Retinal pigment epithelial cell (primary cell): ENCODE data around the gene CCDC28A.

Source experiments
- DNase-seq: peaks from one replicate; pipeline ENCODE4 v3.0.0-alpha.2; 2010; ENCODE audit warnings: low read depth
- H3K4me3 ChIP-seq: 2 replicates; pipeline ENCODE4 v1.5.1; 2011; ENCODE audit warnings: mild to moderate bottlenecking, low read length, control low read depth, moderate library complexity
- CTCF ChIP-seq: conservative IDR thresholded peaks from 2 replicates; pipeline ENCODE4 v1.5.1; 2011; ENCODE audit warnings: low read depth, low read length, control low read depth, inconsistent platforms

CCDC28A gene

DNA sequence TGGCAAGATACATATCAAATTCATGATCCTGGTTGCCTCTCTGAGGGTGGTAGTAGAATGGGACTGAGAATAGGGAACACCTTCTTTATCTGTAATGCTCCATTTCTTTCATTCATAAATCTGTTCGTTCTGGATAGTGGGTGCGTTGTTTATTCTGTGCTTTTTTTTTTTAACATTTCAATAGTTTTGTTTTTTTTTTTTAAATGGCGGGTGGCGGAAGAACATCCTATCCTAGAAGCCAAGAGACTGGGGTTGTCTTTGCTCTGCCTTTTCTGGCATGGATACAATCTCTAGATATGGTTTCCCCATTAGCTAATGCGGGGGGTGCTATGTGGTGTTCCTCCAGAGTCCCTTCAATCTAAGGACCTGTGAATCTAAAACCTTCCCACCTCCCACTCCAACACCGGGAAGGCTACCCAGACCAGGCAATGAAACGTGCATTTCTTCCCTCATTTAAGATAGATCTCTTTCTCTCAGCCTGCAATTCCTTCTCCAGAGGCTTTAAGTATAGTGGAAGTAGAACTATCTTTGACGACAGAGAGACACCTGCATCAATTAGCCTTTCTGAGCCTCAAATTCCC is 883 bp upstream of the CCDC28A start:
- TF ChIP-seq CTCF, result no peak
- H3K4me3 ChIP-seq, result peak overlapping the region; percentile 99
- DNase-seq, result no peak

DNA sequence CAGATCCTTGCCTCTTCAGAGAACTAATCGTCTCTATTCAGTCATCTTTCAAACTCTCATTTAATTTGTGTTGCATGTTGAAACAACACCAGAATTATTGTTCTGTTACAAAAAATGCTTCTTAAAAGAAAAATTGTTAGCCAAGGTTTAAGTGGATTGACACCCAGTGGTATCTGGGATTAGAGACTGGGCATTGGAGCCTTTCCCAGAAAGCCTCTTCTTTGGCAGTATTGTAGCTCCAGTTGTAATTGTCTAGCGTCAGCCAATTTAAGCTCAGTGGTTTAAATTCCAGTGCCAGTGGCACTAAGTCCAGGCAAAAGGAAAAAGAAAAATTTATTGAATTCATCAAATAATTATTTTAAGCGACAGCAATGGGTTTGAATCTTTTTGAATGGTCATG is 801 bp downstream of the CCDC28A start:
- TF ChIP-seq CTCF, result no peak
- peak overlapping the region; percentile 99 for H3K4me3 ChIP-seq
- peak; percentile 61 for DNase-seq

DNA sequence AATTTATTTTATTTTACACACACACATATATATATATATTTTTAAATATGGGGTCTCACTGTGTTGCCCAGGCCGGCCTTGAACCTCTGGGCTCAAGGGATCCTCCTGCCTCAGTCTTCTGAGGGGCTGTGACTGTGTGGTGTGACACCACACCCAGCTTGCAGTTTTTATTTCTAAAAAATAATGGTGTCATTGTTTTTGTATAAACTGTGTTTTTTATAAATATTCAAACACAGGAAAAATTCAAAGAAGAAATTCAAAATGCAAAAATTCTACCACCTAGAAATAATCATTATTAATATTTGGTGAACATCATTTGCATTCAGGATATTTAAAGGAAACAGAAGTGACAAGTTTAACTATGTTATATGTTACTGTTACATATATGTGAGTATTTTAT is 3.1 kb downstream of the CCDC28A start:
- TF ChIP-seq CTCF, result no peak
- DNase-seq, result no peak

GRCh38 chr6:138778331-138778730 is 4.8 kb downstream of the CCDC28A start:
- no peak overlapping the region for H3K4me3 ChIP-seq
- TF ChIP-seq CTCF, result no peak
- no peak for DNase-seq

More for the DNA sequence above, 3.1 kb downstream of the CCDC28A start:
- H3K4me3 ChIP-seq, result no peak overlapping the region

DNA sequence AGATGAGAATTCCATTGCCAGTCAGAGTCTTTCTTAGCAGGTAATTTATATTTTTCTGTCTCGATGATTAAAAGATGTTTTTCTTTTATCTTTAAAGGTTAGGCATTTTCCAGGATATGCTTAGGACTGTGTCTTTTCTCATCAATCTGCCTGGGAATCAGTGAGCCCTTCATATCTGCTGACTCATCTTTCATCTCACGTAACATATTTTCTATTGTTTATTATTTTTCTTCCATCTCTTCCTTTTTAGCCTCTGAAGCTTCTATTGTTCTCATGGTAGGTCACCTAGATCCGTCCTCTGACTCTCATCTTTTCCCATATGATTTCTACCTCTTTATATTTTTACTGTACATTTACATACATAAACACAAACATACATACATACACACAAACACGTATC is 8.7 kb downstream of the CCDC28A start:
- no peak overlapping the region for H3K4me3 ChIP-seq
- TF ChIP-seq CTCF, result no peak
- no peak for DNase-seq

GRCh38 chr6:138785079-138785478 is 11.5 kb downstream of the CCDC28A start:
- no peak for TF ChIP-seq CTCF
- DNase-seq, result no peak
- H3K4me3 ChIP-seq, result no peak overlapping the region

DNA sequence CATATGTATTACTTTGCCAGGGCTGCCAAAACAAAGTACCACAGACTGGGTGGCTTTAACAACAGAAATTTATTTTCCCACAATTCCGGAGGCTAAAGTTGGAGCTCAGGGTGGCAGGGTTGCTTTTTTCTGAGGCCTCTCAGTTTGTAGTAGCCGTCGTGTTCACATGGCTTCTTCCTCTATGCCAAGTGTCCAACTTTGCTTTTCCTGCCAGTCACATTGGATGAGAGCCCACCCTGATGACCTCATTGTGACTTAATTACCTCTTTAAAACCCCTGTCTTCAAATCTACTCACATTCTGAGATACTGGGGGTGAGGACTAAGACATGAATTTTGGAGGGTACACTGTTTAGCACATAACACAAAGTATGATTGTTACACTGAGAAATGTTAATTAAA is 12.4 kb downstream of the CCDC28A start:
- no peak overlapping the region for H3K4me3 ChIP-seq
- no peak for TF ChIP-seq CTCF
- no peak for DNase-seq
